GM12874 (cell line): ENCODE measurements around the gene TPPP3.

Experiments used
- TF ChIP-seq, protein P1 (sequence below): IDR thresholded peaks from 2 replicates; pipeline ENCODE4 v1.5.1; 2011; ENCODE audit warnings: low read depth, mild to moderate bottlenecking, control low read depth, low read length, moderate library complexity; ENCODE audit not compliant: insufficient read depth

The TPPP3 gene

DNA sequence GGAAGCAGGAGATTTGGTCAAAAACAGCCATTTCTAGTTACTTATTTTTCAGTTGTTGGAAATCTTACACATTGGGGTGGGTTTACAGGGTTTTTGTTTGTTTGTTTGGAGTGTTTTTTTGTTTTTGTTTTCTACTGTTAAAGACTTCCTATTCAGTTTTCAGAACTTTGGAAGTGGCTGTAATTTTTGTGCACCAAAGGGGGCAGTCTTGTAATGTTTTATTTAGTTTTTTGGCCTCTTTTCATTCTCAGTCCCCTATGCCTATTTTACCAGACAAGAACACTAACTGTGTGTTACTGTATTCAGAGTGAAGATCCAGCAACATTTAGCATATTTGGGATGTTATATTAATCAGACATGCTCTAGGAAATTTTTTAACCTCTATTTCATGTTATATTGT is 20.6 kb downstream of the TPPP3 start:
- TF ChIP-seq, protein P1, sequence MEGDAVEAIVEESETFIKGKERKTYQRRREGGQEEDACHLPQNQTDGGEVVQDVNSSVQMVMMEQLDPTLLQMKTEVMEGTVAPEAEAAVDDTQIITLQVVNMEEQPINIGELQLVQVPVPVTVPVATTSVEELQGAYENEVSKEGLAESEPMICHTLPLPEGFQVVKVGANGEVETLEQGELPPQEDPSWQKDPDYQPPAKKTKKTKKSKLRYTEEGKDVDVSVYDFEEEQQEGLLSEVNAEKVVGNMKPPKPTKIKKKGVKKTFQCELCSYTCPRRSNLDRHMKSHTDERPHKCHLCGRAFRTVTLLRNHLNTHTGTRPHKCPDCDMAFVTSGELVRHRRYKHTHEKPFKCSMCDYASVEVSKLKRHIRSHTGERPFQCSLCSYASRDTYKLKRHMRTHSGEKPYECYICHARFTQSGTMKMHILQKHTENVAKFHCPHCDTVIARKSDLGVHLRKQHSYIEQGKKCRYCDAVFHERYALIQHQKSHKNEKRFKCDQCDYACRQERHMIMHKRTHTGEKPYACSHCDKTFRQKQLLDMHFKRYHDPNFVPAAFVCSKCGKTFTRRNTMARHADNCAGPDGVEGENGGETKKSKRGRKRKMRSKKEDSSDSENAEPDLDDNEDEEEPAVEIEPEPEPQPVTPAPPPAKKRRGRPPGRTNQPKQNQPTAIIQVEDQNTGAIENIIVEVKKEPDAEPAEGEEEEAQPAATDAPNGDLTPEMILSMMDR, result no peak

DNA sequence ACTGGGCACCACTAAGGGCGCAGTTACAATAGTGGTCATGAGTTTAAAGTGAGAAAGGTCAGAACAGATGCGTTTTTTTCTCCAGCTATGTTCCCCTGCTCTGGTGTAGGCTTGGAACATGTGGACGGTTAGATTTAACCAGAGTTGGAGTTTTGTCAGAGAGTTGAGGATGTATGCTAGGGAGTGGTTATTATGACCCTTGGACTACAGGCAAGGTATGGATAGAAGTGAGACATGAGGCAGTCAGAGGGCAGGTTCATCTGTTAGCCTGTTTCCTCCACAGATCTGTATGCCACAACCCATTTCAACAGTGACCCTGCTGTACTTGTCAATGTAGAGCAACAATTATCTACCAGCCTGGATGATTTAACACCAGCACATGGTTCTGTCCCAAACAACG is 22.6 kb downstream of the TPPP3 start:
- TF ChIP-seq, protein P1, result no peak

DNA sequence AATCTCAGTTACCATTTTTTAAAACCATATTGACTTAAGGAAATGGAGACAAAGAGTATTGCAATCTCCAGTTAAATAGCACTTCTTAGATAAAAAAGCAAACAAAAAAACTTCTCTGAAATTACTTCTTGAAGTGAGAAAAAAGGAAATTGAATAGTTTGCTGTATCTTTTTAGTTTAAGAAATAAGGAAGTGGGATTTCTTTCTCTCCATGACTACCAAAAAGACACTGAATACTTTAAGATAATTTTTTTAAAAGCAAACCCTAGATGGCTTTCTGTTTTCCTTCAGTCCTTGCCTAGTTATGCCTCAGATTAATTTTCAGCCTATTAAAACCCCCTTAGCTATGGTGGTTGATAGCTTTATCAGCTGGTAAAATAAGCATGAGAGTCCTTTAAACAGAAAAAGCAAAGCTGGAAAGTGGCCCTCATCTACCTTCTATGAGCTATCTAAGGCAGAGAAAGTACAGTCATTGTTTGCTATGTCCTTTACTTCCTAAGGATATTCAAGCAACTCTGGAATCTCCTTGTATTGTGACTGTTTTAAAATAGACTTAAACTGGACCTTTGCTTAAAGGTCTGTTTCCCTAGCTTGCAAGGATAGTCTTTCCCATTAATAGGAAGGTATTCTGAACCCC is 28.6 kb downstream of the TPPP3 start:
- TF ChIP-seq, protein P1, result no peak

DNA sequence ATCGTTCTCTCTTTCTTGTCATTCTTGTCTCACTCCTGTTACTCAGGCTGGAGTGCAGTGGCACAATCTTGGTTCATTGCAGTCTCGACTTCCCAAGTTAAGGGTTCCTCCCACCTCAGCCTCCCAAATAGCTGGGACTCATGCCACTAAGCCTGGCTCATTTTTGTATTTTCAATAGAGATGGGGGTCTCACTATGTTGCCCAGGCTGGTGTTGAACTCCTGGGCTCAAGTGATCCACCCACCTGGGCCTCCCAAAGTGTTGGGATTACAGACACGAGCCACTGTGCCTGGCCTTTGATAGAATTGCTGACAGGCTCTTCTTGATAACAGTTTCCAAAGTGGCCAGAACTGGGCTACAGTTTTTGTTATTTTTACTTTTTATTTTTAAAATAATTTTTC is 32.3 kb downstream of the TPPP3 start:
- TF ChIP-seq, protein P1, result no peak

DNA sequence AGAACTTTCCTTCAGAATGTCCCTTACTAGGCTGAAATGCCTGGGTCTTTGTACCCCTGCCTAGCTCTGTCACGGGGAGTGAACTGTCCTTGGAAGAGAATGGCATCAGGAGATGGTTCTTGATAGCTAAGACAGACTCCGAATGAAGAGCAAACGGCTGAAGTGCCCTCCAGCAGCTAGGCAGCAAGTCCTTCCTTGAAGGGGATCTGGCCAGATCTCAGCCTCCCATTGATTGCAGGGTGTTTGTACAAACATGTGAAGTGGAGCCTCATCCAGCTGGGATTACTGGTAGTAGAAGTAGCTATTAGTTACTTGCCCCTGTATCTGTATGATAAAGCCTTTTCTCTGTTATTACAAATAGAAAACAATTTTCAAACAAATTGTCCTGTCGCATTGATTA is 35.7 kb downstream of the TPPP3 start:
- TF ChIP-seq, protein P1, result no peak

DNA sequence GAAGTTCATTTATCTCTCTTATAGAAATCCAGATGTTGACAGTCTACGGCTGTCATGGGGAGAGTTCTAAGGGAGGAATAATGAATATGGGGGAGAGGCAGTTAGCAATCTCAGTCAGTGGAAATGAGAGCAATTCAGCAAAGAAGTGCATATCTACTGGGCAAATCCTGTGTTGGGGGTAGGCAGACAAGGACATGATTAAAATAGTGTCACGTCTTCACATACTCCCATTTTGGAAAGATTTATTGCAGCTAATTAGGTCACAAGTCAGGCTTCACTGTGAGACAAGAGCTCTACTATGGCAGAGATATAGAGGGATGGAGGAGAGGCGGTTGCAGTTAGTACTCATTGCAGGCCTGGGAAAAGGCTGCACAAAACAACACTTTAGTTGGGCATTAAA is 36.9 kb downstream of the TPPP3 start:
- TF ChIP-seq, protein P1, result no peak

DNA sequence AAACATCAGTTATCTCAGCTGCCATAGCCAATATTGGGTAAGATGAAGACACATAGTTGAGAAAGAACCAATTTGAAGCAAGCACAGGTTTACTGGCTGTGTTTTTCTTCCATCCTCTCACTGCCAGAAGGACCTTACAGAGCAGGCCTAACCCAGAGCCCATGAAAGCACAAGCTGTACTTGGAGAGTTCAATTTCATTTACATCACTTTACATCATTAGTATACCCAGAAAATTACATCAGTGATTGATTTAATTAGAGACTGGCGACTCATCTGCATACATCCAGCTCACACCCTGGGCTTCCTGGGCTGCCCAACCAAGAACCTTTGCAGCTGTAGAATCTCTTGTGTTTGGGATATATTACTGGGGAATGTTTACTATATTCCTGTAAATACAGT is 43.0 kb downstream of the TPPP3 start:
- TF ChIP-seq, protein P1, result no peak

DNA sequence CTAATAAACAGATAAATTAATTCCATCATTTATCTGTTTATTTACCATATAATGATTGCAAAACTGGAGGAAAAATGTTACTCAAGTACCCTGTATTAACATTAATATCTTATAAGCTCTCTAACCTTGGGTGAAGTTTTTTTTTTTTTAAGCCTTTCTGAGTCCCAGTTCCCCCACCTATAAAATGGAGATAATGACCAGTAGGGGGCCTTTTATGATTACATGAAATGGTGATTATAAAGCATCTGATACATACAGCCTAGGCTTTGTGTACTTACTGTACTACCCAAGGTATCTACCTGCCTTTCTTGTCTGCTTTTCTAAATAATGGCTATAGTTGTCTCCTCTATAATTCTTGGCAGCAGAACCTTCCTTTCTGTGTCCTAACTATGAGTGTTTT is 44.1 kb downstream of the TPPP3 start:
- TF ChIP-seq, protein P1, result no peak
